Measurements from ENCODE around the gene BNIP3. TPM values are rescaled to one million over a fixed set of nuclear protein-coding genes. Genes with fewer than 3 reads are reported as not detected.

Gene BNIP3
- total RNA-seq, 1 donor from 2014 or later: 57.3 TPM

- Histone ChIP-seq H3K4me3 (ENCODE audit: low read depth, low read length) (no peak overlapping the region), H3K27me3 (ENCODE audit: control insufficient read depth, insufficient read depth, low read length) (no peaks in the 10 kb centered on the region), H3K36me3 (ENCODE audit: control insufficient read depth, insufficient read depth, low read length) (no peaks in the 10 kb centered on the region)
- TF ChIP-seq CTCF (IDR thresholded peaks at IDR 0.05; ENCODE audit: insufficient read depth, low read length, poor library complexity, severe bottlenecking): no peak
- no peak for DNase-seq (ENCODE audit: low read depth)
Measured at GRCh38 chr10:132016514-132016913, 34.8 kb upstream of the BNIP3 start.

- Histone ChIP-seq H3K36me3 (ENCODE audit: control insufficient read depth, insufficient read depth, low read length) (no peaks in the 10 kb centered on the region), H3K4me3 (ENCODE audit: low read depth, low read length) (no peak overlapping the region), H3K27me3 (ENCODE audit: control insufficient read depth, insufficient read depth, low read length) (no peaks in the 10 kb centered on the region)
- TF ChIP-seq CTCF (IDR thresholded peaks at IDR 0.05; ENCODE audit: insufficient read depth, low read length, poor library complexity, severe bottlenecking): no peak
- DNase-seq (ENCODE audit: low read depth): no peak
Measured at GRCh38 chr10:132011445-132011844, 29.7 kb upstream of the BNIP3 start.

- DNase-seq (ENCODE audit: low read depth): no peak
- no peak for TF ChIP-seq CTCF (IDR thresholded peaks at IDR 0.05; ENCODE audit: insufficient read depth, low read length, poor library complexity, severe bottlenecking)
- no peaks in the 10 kb centered on the region for H3K27me3 ChIP-seq (ENCODE audit: control insufficient read depth, insufficient read depth, low read length)
- no peaks in the 10 kb centered on the region for H3K36me3 ChIP-seq (ENCODE audit: control insufficient read depth, insufficient read depth, low read length)
- H3K4me3 ChIP-seq (ENCODE audit: low read depth, low read length): no peak overlapping the region
Measured at GRCh38 chr10:132011024-132011423, 29.3 kb upstream of the BNIP3 start.

GRCh38 chr10:132010483-132010882 lies 28.8 kb upstream of the BNIP3 start:
- TF ChIP-seq CTCF (IDR thresholded peaks at IDR 0.05; ENCODE audit: insufficient read depth, low read length, poor library complexity, severe bottlenecking): no peak
- Histone ChIP-seq H3K36me3 (ENCODE audit: control insufficient read depth, insufficient read depth, low read length) (no peaks in the 10 kb centered on the region), H3K27me3 (ENCODE audit: control insufficient read depth, insufficient read depth, low read length) (no peaks in the 10 kb centered on the region), H3K4me3 (ENCODE audit: low read depth, low read length) (no peak overlapping the region)
- no peak for DNase-seq (ENCODE audit: low read depth)

GRCh38 chr10:132009575-132009974 lies 27.9 kb upstream of the BNIP3 start:
- Histone ChIP-seq H3K27me3 (ENCODE audit: control insufficient read depth, insufficient read depth, low read length) (no peaks in the 10 kb centered on the region), H3K4me3 (ENCODE audit: low read depth, low read length) (no peak overlapping the region), H3K36me3 (ENCODE audit: control insufficient read depth, insufficient read depth, low read length) (no peaks in the 10 kb centered on the region)
- no peak for DNase-seq (ENCODE audit: low read depth)
- no peak for TF ChIP-seq CTCF (IDR thresholded peaks at IDR 0.05; ENCODE audit: insufficient read depth, low read length, poor library complexity, severe bottlenecking)

GRCh38 chr10:132007681-132008080 lies 26.0 kb upstream of the BNIP3 start:
- no peak for DNase-seq (ENCODE audit: low read depth)
- peaks cover 3% of the 10 kb centered on the region for H3K27me3 ChIP-seq (ENCODE audit: control insufficient read depth, insufficient read depth, low read length)
- H3K36me3 ChIP-seq (ENCODE audit: control insufficient read depth, insufficient read depth, low read length): no peaks in the 10 kb centered on the region
- H3K4me3 ChIP-seq (ENCODE audit: low read depth, low read length): no peak overlapping the region
- TF ChIP-seq CTCF (IDR thresholded peaks at IDR 0.05; ENCODE audit: insufficient read depth, low read length, poor library complexity, severe bottlenecking): no peak

Measured in kidney epithelial cell (primary cell).